NCI-H748 treated with DMSO at 0.1 percent for 48 hours (cell line): Measurements from ENCODE around the gene SGMS1.

Experiments
- DNase-seq: peaks from one replicate; lab custom pipeline; 2025; lab: John Stamatoyannopoulos, UW

The SGMS1 gene

GRCh38 chr10:50334273-50334672 lies 289.5 kb downstream of the SGMS1 start:
- DNase-seq, result no peak

- DNase-seq, result no peak
Measured at GRCh38 chr10:50333872-50334271, 289.9 kb downstream of the SGMS1 start.

GRCh38 chr10:50332108-50332842 lies 291.5 kb downstream of the SGMS1 start:
- DNase-seq, result no peak

- no peak for DNase-seq
Measured at GRCh38 chr10:50331486-50331885, 292.3 kb downstream of the SGMS1 start.

- no peak for DNase-seq
Measured at GRCh38 chr10:50326757-50327701, 296.7 kb downstream of the SGMS1 start.

GRCh38 chr10:50326172-50326555 lies 297.6 kb downstream of the SGMS1 start:
- no peak for DNase-seq

GRCh38 chr10:50325449-50326171 lies 298.1 kb downstream of the SGMS1 start:
- no peak for DNase-seq

GRCh38 chr10:50324680-50325393 lies 298.9 kb downstream of the SGMS1 start:
- DNase-seq, result no peak

GRCh38 chr10:50324046-50324445 lies 299.7 kb downstream of the SGMS1 start:
- no peak for DNase-seq

- DNase-seq, result no peak
Measured at GRCh38 chr10:50322077-50322476, 301.7 kb downstream of the SGMS1 start.

GRCh38 chr10:50318129-50318528 lies 305.6 kb downstream of the SGMS1 start:
- no peak for DNase-seq

GRCh38 chr10:50316695-50317648 lies 306.8 kb downstream of the SGMS1 start:
- no peak for DNase-seq

- no peak for DNase-seq
Measured at GRCh38 chr10:50316174-50316573, 307.6 kb downstream of the SGMS1 start.

- no peak for DNase-seq
Measured at GRCh38 chr10:50315424-50315823, 308.3 kb downstream of the SGMS1 start.

GRCh38 chr10:50314169-50315071 lies 309.3 kb downstream of the SGMS1 start:
- DNase-seq, result no peak

- DNase-seq, result no peak
Measured at GRCh38 chr10:50312464-50313437, 311.0 kb downstream of the SGMS1 start.

GRCh38 chr10:50310560-50311174 lies 313.1 kb downstream of the SGMS1 start:
- DNase-seq, result no peak

GRCh38 chr10:50309342-50309741 lies 314.4 kb downstream of the SGMS1 start:
- DNase-seq, result no peak
